SIG-M5 treated with dmso at 0.1 percent for 504 hours (cell line): Measurements from ENCODE around the gene AP2M1.
A peak's percentile ranks its signal among the peaks of the same experiment; 100 is the strongest.

Source experiments
- DNase-seq: peaks from one replicate; lab custom pipeline; 2025; ENCODE audit not compliant: unreplicated experiment; lab: John Stamatoyannopoulos, UW

AP2M1 gene

GRCh38 chr3:184218814-184219213, 44.2 kb downstream of the AP2M1 start:
- no peak for DNase-seq

GRCh38 chr3:184222521-184222920, 47.9 kb downstream of the AP2M1 start:
- no peak for DNase-seq

- no peak for DNase-seq
These were observed 49.3 kb downstream of the AP2M1 start for GRCh38 chr3:184223946-184224345.

DNA sequence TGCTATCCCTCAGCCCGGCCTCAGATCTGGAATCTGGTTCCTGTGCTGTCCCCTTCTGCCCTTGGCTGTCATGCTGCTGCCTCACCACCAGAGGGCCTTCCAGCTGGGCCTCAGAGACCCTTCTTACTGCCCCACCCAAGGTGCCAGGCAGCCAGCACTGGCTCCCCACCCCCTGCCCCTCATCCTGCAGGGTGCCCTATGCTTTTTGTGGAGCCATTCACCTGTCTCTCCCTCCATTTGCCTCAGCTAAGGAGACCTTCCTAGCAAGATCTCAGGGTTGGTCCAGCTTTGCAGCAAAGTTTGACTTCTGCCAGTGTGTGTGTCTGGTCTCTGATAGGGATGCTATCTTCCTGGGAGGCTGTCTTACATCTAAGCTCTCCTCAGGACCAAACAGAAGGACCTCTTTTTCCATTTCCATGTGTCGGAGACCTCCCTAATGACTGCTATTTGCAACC, 52.9 kb downstream of the AP2M1 start:
- peak; percentile 28 for DNase-seq

GRCh38 chr3:184228376-184229137, 53.9 kb downstream of the AP2M1 start:
- no peak for DNase-seq

GRCh38 chr3:184229394-184230080, 54.9 kb downstream of the AP2M1 start, which contains the start of gene VWA5B2:
Gene VWA5B2 (plus strand): TSS chr3:184229585. CDS start chr3:184230529, 944 bp downstream.
- peak; percentile 58 for DNase-seq

GRCh38 chr3:184230081-184230602, 55.5 kb downstream of the AP2M1 start:
- DNase-seq = no peak

GRCh38 chr3:184230603-184231528, 56.2 kb downstream of the AP2M1 start:
- DNase-seq = no peak

DNA sequence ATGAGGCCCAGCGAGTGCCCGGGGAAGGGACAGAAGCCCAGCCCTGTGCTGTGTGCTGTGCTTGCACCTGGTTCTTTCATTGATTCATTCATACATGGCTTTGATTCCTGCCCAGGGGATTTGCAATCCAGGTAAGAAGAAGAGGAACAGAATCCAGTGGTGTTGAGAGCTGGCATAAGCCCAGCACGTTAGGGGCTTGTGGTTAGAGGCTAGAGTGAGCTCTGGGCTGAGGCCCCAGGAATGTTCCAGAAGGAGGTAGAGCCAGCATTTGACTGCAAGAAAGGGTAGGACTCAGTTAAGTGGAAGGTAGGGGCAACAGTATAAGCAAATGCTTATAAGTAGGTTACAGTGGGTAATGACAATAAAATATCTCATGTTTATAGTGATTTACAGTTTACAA, 57.0 kb downstream of the AP2M1 start:
- DNase-seq = no peak

- DNase-seq = no peak
These were observed 58.6 kb downstream of the AP2M1 start for GRCh38 chr3:184233127-184233843.
